Measurements from ENCODE around the gene MIER2. TPM values are rescaled to one million over a fixed set of nuclear protein-coding genes. Genes with fewer than 3 reads are reported as not detected.
"Not testable (repeated sequence)": the region's sequence is repeated elsewhere in the genome, so short reads cannot be mapped to it uniquely, and the experiment has no call there.

Gene MIER2
- total RNA-seq, 1 experiment from 2014 or later = 10.0 TPM

GRCh38 chr19:287381-287871 lies 57.2 kb downstream of the MIER2 start:
- DNase-seq (ENCODE audit: low read depth) = no peak

- no peak for DNase-seq (ENCODE audit: low read depth)
Observed at GRCh38 chr19:283395-283794, 61.2 kb downstream of the MIER2 start.

GRCh38 chr19:282501-282900 lies 62.1 kb downstream of the MIER2 start:
- no peak for DNase-seq (ENCODE audit: low read depth)

DNA sequence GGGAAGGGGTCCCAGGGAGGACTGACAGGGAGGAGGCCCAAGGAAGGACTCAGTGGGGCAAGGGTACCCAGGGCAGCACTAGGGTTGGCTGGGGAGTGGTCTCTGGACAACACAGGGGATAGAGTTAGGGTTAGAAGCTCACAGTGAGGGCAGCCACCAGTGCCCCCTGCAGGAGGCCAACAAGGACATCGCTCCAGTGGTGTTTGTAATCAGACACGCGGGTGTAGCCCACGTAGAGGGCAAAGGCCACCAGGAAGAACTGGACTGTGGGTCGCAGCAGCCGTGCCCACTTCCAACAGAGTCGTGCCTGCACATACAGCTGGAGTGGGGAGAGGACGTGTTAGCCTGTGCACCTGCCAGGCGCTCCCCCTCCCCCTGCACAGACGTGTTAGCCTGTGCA lies 62.6 kb downstream of the MIER2 start:
- DNase-seq (ENCODE audit: low read depth) = no peak

DNA sequence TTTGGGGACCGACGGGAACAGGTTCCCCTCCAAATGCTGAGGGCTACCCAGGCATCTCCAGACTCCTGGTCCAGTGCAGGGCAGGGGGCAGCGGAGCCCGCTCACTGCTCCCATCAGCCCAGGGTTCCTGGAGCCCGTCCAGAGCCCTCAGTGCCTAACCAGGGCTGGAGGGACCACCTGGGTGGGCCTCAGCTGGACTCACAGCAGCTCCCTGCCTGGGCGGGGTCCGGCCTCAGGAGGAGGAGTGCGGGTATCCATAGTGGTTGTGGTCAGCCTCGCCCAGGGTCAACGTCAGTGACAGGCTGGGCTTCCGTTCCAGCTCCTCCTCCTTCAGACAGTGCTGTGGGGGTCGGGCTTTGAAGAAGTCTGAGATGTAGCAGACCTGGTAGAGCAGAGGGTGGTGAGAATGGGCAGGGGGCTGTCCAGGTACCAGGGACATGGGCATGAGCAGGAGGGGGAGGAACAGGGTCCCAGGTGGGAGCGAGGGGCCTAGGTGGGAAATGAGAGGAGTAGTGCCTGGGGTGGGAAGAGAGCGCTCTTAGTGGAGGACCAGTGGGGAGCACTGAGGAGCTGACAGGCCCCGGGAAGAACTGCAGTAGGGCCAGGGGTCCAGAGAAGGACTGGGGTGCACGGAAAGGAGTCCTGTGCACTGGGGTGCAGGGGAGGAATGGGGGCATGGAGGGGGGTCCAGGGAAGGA lies 63.3 kb downstream of the MIER2 start:
- DNase-seq (ENCODE audit: low read depth) = no peak

DNA sequence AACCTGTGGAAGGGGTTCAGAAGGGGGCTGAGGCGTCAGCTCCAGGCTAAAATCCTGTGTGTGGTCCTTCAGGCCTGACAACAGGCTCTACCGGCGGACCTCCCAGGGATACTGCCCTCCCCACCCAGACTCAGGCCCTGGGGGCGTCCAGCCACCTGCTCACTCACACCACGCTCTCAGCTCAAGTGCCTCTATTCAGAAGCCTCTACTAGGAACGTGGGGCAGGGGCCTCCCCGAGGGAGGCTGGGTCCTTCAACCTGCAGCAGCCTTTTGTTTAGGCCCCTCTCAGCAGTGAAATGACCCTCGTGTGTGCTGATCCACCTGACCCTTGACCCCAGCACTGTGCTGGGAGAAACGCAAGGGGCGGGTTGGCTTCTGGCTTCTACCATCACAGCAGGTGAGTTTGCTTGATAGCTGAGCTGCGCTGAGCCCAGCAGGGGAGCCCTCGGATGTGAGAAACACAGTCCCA lies 64.0 kb downstream of the MIER2 start:
- DNase-seq (ENCODE audit: low read depth) = no peak

DNA sequence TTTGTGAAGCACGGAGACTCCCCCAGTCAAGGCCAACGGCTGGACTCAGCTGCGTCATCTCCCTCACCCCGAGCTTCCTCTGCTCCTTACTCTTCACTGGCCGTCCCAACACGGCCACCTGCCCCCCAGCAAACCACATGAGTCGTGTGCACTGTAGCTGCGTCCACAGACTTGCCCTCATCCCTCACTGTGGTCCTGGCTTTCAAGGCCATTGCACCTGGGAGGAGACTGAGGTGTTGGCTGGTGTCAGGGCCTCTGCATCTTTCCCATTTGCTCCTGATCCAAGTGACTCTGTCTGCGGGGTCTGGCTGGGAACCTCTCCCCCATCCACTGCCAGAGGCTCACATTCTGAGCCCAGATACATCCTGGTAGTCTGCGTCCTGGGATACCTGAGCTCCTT lies 64.9 kb downstream of the MIER2 start:
- DNase-seq (ENCODE audit: low read depth) = no peak

GRCh38 chr19:279231-279630 lies 65.4 kb downstream of the MIER2 start:
- no peak for DNase-seq (ENCODE audit: low read depth)

DNA sequence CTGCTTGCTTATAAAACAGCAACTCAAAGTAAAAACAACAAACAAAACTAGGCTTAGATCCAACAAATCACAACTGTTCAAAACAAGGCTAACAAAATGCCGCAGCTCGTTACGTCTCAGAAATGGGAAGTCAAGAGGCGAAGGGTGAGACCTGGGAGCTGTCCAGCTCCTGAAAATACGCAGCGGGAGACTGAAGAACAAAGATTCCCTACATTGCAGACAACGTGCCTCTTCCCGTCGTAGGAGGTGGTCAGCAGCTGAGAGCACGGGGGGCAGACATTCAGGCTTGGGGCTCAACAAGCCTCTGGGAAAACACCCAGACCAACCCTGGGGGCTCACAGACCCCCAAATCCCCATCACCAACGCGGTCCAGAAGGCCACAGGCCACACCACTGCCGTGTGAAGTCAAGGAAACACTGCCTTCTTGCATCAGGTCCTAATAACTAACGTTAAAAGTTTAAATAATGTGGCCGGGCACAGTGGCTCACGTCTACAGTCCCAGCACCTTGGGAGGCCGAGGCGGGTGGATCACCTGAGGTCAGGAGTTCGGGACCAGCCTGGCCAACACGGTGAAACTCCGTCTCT lies 66.9 kb downstream of the MIER2 start:
- peak; percentile 29 for DNase-seq (ENCODE audit: low read depth)

GRCh38 chr19:277131-277530 lies 67.5 kb downstream of the MIER2 start:
- no peak for DNase-seq (ENCODE audit: low read depth)

DNA sequence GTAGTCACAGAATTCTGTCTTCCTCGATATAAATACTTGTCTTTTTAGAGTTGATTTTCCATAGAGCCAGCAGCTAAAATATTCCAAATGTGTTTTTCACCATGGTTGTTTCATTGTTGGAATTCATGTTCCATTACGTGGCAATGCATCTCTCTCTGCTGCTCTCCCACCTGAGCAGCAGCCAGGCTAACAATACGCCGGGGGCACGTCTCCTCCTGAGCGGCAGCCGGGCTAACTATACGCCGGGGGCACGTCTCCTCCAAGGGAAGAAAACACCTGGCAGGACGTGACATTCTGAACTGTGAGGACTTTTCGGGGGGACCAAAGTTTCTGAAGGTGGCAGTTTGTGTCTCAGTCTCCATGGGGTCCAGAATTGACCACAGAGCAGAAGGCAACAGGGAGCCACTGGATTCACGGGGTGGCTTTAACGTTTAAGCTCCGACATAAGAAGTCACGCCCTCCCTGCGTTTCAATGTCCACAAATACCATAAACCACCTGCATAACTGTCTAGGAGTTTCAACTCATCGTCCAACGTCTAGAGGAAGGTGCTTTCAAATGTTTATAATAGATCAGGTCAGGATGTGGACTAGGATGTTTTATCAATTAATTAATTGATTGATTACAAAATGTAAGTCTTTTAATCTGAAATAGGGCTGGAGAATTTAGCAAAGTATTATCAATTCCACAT lies 68.5 kb downstream of the MIER2 start:
- no peak for DNase-seq (ENCODE audit: low read depth)

DNA sequence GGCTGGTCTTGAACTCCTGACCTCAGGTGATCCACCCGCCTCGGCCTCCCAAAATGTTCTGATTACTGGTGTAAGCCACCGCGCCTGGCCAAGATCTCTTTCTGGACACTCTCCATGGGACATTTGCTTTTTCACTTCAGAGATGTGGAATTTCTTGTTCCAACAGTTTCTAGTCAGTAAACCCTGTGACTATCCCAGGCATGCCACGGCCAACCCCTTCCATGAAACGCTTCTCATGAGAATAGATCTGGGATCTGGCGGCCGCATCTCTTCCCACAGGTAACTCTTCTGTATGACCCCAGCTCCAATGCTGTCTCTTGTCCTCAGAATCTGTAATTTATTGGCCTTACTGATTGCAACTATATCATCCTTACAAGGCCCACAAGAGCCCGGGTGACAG lies 69.6 kb downstream of the MIER2 start:
- no peak for DNase-seq (ENCODE audit: low read depth)

DNA sequence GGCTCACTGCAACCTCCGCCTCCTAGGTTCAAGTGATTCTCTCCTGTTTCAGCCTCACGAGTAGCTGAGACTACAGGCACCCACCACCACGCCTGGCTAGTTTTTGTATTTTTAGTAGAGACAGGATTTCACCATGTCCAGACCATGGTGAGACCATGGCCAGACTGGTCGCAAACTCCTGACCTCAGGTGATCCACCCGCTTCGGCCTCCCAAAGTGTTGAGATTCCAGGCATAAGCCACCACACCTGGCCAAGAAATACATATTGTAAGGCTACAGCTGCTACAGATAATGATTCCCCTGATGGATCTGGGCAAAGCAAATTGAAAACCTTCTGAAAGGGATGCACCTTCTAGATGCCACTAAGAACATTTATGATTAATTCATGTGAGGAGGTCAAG lies 71.2 kb downstream of the MIER2 start:
- no peak for DNase-seq (ENCODE audit: low read depth)

- DNase-seq (ENCODE audit: low read depth) = no peak
Observed at GRCh38 chr19:271856-272255, 72.7 kb downstream of the MIER2 start.

DNA sequence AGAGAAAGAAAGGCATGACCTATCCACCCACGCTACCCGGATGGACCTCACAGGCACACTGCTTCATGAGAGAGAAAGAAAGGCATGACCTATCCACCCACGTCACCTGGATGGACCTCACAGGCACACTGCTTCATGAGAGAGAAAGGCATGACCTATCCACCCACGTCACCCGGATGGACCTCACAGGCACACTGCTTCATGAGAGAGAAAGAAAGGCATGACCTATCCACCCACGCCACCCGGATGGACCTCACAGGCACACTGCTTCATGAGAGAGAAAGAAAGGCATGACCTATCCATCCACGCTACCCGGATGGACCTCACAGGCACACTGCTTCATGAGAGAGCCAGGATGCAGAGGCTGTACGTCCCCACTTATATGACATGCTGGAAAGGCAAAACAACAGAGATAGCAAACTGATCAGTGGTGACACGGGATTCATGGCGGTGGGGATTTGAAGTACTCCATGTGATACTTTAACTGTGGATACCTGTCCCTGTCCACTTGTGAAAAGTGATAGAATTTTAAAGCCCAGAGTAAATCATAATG lies 73.8 kb downstream of the MIER2 start:
- not testable (repeated sequence) for DNase-seq (ENCODE audit: low read depth)

DNA sequence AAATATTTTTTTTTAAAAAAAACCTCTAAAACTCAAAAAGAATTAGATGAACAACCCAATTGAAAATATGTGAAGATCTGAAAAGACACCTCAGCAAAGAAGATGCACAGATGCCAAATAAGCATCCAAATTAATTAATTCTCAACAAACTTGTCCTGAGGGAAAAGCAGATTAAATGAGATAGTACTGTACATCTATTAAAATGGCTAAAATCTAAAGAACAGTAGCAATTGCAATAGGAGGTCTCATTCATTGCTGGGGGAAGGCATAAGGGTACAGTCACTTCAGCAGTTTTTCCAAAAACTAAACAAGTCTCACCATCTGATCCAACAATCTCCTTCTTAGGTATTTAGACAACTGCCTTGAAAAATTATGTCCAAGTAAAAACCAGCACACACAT lies 75.4 kb downstream of the MIER2 start:
- DNase-seq (ENCODE audit: low read depth) = no peak

DNA sequence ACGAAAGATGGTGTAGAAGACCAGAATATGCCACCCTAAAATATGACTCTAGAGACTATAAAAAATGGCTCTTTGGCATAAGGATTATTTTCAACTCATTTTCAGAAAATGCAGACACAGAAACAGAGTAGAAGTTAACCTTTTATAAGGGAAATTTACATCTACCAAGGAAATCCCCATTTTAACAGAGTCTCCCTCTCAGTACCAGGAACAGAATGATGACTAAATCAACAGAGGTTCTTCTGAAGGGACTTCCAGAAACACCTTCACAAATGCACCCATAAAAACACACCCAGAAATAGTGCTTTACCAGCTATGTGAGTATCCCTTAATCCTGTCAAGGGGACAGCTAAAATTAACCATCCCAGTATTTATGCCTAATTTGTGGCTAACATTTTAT lies 82.5 kb downstream of the MIER2 start:
- no peak for DNase-seq (ENCODE audit: low read depth)

- DNase-seq (ENCODE audit: low read depth) = not testable (repeated sequence)
Observed at GRCh38 chr19:256804-257203, 87.8 kb downstream of the MIER2 start.

Measured in RPMI7951 (cell line).